SK-N-SH treated with all-trans-retinoic acid at 6 μM for 48 hours (cell line): ENCODE data around the gene SNRPN.
A peak's percentile ranks its signal among the peaks of the same experiment; 100 is the strongest.

Experiments used
- ATAC-seq: fragments of 200-7000 bp; cut with Tn5 transposase; 3 replicates; pipeline ENCODE4 v1.9.1; 2020; ENCODE audit warnings: mild to moderate bottlenecking, moderate library complexity
- ARNTL ChIP-seq: fragments of 450-650 bp; formaldehyde crosslinking; IDR thresholded peaks from 2 replicates; pipeline ENCODE4 v1.5.0; 2020; ENCODE audit warnings: low read depth, mild to moderate bottlenecking, moderate library complexity, borderline replicate concordance
- CREB5 ChIP-seq: fragments of 250-450 bp; sonication (Bioruptor Pico); IDR thresholded peaks from 2 replicates; pipeline ENCODE4 v1.5.1; 2020; ENCODE audit warnings: low read depth, mild to moderate bottlenecking, moderate library complexity
- CSDC2 ChIP-seq: fragments of 250-450 bp; sonication (Bioruptor Pico); IDR thresholded peaks from 2 replicates; pipeline ENCODE4 v1.5.0; 2020; ENCODE audit warnings: mild to moderate bottlenecking, moderate library complexity
- CSRNP3 ChIP-seq: fragments of 250-450 bp; sonication (Bioruptor Pico); IDR thresholded peaks from 2 replicates; pipeline ENCODE4 v1.5.1; 2021; ENCODE audit warnings: mild to moderate bottlenecking, moderate library complexity
- ESRRG ChIP-seq: fragments of 250-450 bp; sonication (Bioruptor Pico); IDR thresholded peaks from 2 replicates; pipeline ENCODE4 v1.6.1; 2021; ENCODE audit warnings: mild to moderate bottlenecking
- ISL1 ChIP-seq: fragments of 250-450 bp; sonication (Bioruptor Pico); IDR thresholded peaks from 2 replicates; pipeline ENCODE4 v2.1.2; 2022; ENCODE audit warnings: mild to moderate bottlenecking, moderate library complexity
- OSR1 ChIP-seq: fragments of 250-450 bp; sonication (Bioruptor Pico); IDR thresholded peaks from 2 replicates; pipeline ENCODE4 v1.8.0; 2022; ENCODE audit warnings: moderate library complexity, mild to moderate bottlenecking, inconsistent platforms
- PATZ1 ChIP-seq: fragments of 250-450 bp; sonication (Bioruptor Pico); IDR thresholded peaks from 2 replicates; pipeline ENCODE4 v1.8.0; 2020; ENCODE audit warnings: mild to moderate bottlenecking, moderate library complexity, borderline replicate concordance
- POU6F1 ChIP-seq: fragments of 250-450 bp; sonication (Bioruptor Pico); IDR thresholded peaks from 2 replicates; pipeline ENCODE4 v1.8.0; 2021; ENCODE audit warnings: low read depth, mild to moderate bottlenecking, moderate library complexity, borderline replicate concordance
- PPARA ChIP-seq: fragments of 250-450 bp; sonication (Bioruptor Pico); IDR thresholded peaks from 2 replicates; pipeline ENCODE4 v1.5.0; 2020; ENCODE audit warnings: mild to moderate bottlenecking, borderline replicate concordance
- RARB ChIP-seq: fragments of 250-450 bp; sonication (Bioruptor Pico); IDR thresholded peaks from 2 replicates; pipeline ENCODE4 v1.8.0; 2021; ENCODE audit warnings: mild to moderate bottlenecking, moderate library complexity
- SNAI2 ChIP-seq: fragments of 250-450 bp; sonication (Bioruptor Pico); IDR thresholded peaks from 2 replicates; pipeline ENCODE4 v1.5.0; 2020; ENCODE audit warnings: mild to moderate bottlenecking, moderate library complexity
- TCF4 ChIP-seq: fragments of 250-450 bp; sonication (Bioruptor Pico); IDR thresholded peaks from 2 replicates; pipeline ENCODE4 v1.8.0; 2021; ENCODE audit warnings: mild to moderate bottlenecking, moderate library complexity, borderline replicate concordance
- TOX ChIP-seq: fragments of 250-450 bp; sonication (Bioruptor Pico); IDR thresholded peaks from 2 replicates; pipeline ENCODE4 v1.8.0; 2021; ENCODE audit warnings: mild to moderate bottlenecking, moderate library complexity, borderline replicate concordance
- TSHZ2 ChIP-seq: fragments of 250-450 bp; sonication (Bioruptor Pico); IDR thresholded peaks from 2 replicates; pipeline ENCODE4 v1.5.0; 2020; ENCODE audit warnings: mild to moderate bottlenecking, moderate library complexity
- ZC3H10 ChIP-seq: fragments of 250-450 bp; sonication (Bioruptor Pico); IDR thresholded peaks from 2 replicates; pipeline ENCODE4 v1.5.1; 2021; ENCODE audit warnings: mild to moderate bottlenecking, moderate library complexity
- ZFP30 ChIP-seq: fragments of 450-650 bp; formaldehyde crosslinking; IDR thresholded peaks from 2 replicates; pipeline ENCODE4 v1.5.0; 2022; ENCODE audit warnings: mild to moderate bottlenecking, moderate library complexity
- ZNF70 ChIP-seq: fragments of 450-650 bp; formaldehyde crosslinking; IDR thresholded peaks from 2 replicates; pipeline ENCODE4 v1.5.0; 2020; ENCODE audit warnings: mild to moderate bottlenecking, moderate library complexity
- ZNF8 ChIP-seq: fragments of 450-650 bp; formaldehyde crosslinking; IDR thresholded peaks from 2 replicates; pipeline ENCODE4 v1.5.0; 2020; ENCODE audit warnings: mild to moderate bottlenecking, moderate library complexity

The SNRPN gene

GRCh38 chr15:24954783-24955530 lies at the start of gene SNRPN, which contains the start of gene SNURF:
SNRPN (plus strand) TSS chr15:24954987; CDS start chr15:24974454, 19,467 bp downstream.
SNURF (plus strand) TSS chr15:24954987; CDS start chr15:24955049, 62 bp downstream.
- TF ChIP-seq ESRRG (CRISPR knock-in tag), result no peak
- no peak for TF ChIP-seq OSR1 (CRISPR knock-in tag)
- no peak for TF ChIP-seq RARB (CRISPR knock-in tag)
- no peak for TF ChIP-seq POU6F1 (CRISPR knock-in tag)
- no peak for TF ChIP-seq ZFP30
- no peak for TF ChIP-seq CSRNP3 (CRISPR knock-in tag)
- no peak for TF ChIP-seq TCF4 (CRISPR knock-in tag)
- no peak for TF ChIP-seq ISL1 (CRISPR knock-in tag)
- TF ChIP-seq CREB5 (CRISPR knock-in tag), result no peak
- ATAC-seq, result peak; percentile 77

GRCh38 chr15:24916305-24917009 lies 38.3 kb upstream of the SNRPN start:
- TF ChIP-seq TOX, result no peak
- TF ChIP-seq TSHZ2, result no peak
- TF ChIP-seq ZNF70 (CRISPR knock-in tag), result no peak
- no peak for TF ChIP-seq ISL1 (CRISPR knock-in tag)
- TF ChIP-seq PPARA (CRISPR knock-in tag), result no peak
- no peak for TF ChIP-seq PATZ1
- TF ChIP-seq ZC3H10, result no peak
- no peak for TF ChIP-seq ARNTL
- no peak for TF ChIP-seq CSDC2 (CRISPR knock-in tag)
- TF ChIP-seq SNAI2 (CRISPR knock-in tag), result no peak
- no peak for TF ChIP-seq ZNF8 (CRISPR knock-in tag)
- no peak for TF ChIP-seq CREB5 (CRISPR knock-in tag)
- ATAC-seq, result no peak
